ENCODE measurements around the gene TRERF1. TPM values are rescaled to one million over a fixed set of nuclear protein-coding genes. Genes with fewer than 3 reads are reported as not detected.

TRERF1 gene
- total and polyA plus RNA-seq, 2 experiments from 2014 or later, result 6.4 to 8.7 TPM

GRCh38 chr6:42337985-42338743 is 113.6 kb downstream of the TRERF1 start:
- no peak for TF ChIP-seq CTCF (IDR thresholded peaks at IDR 0.05; ENCODE audit: low read depth, low read length)
- DNase-seq (ENCODE audit: low read depth in 1 of 2, low spot score in 1 of 2), result no peak
- no peak overlapping the region for H3K4me3 ChIP-seq
- no peaks in the 10 kb centered on the region for H3K36me3 ChIP-seq
- peaks cover 7% of the 10 kb centered on the region for H3K4me1 ChIP-seq (ENCODE audit: low read depth)
- H3K27ac ChIP-seq, result no peak overlapping the region
- no peaks in the 10 kb centered on the region for H3K9me3 ChIP-seq (ENCODE audit: low read depth)
- H3K27me3 ChIP-seq, result no peaks in the 10 kb centered on the region

GRCh38 chr6:42336431-42336830 is 115.3 kb downstream of the TRERF1 start:
- H3K4me3 ChIP-seq, result no peak overlapping the region
- no peaks in the 10 kb centered on the region for H3K27me3 ChIP-seq
- H3K36me3 ChIP-seq, result no peaks in the 10 kb centered on the region
- H3K9me3 ChIP-seq (ENCODE audit: low read depth), result no peaks in the 10 kb centered on the region
- no peak for TF ChIP-seq CTCF (IDR thresholded peaks at IDR 0.05; ENCODE audit: low read depth, low read length)
- no peak for DNase-seq (ENCODE audit: low read depth in 1 of 2, low spot score in 1 of 2)
- no peak overlapping the region for H3K27ac ChIP-seq
- H3K4me1 ChIP-seq (ENCODE audit: low read depth), result peaks cover 7% of the 10 kb centered on the region

GRCh38 chr6:42335896-42336295 is 115.8 kb downstream of the TRERF1 start:
- DNase-seq (ENCODE audit: low read depth in 1 of 2, low spot score in 1 of 2), result no peak
- H3K27ac ChIP-seq, result no peak overlapping the region
- no peaks in the 10 kb centered on the region for H3K9me3 ChIP-seq (ENCODE audit: low read depth)

DNA sequence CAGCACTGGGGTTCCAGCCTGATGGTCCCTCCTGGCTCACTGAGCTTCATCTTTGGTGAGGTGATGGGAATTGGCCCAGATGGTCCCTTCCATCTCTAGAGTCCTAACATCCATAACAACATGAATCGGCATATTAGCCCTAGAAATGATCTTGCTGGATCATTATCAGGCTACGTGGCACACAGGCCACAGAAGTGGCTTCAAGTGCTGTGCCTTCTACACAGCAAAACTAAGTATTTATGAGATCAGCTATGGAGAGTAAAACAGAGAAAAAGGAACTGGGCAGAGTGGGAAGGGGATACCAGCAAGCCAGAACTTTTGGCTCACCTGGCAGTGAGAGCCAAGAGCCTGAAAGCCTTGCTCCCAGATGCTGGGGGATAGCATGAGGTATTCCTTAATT is 116.9 kb downstream of the TRERF1 start:
- DNase-seq (ENCODE audit: low read depth in 1 of 2, low spot score in 1 of 2), result no peak
- Histone ChIP-seq H3K9me3 (ENCODE audit: low read depth) (no peaks in the 10 kb centered on the region), H3K4me3 (no peak overlapping the region), H3K36me3 (no peaks in the 10 kb centered on the region), H3K27ac (no peak overlapping the region), H3K27me3 (no peaks in the 10 kb centered on the region), H3K4me1 (ENCODE audit: low read depth) (peaks cover 7% of the 10 kb centered on the region)
- TF ChIP-seq CTCF (IDR thresholded peaks at IDR 0.05; ENCODE audit: low read depth, low read length), result no peak

More at GRCh38 chr6:42335896-42336295, 115.8 kb downstream of the TRERF1 start:
- H3K36me3 ChIP-seq, result no peaks in the 10 kb centered on the region
- peaks cover 7% of the 10 kb centered on the region for H3K4me1 ChIP-seq (ENCODE audit: low read depth)
- no peaks in the 10 kb centered on the region for H3K27me3 ChIP-seq
- H3K4me3 ChIP-seq, result no peak overlapping the region
- no peak for TF ChIP-seq CTCF (IDR thresholded peaks at IDR 0.05; ENCODE audit: low read depth, low read length)

- Histone ChIP-seq H3K9me3 (ENCODE audit: low read depth) (no peaks in the 10 kb centered on the region), H3K36me3 (no peaks in the 10 kb centered on the region), H3K4me1 (ENCODE audit: low read depth) (peaks cover 7% of the 10 kb centered on the region), H3K4me3 (no peak overlapping the region), H3K27ac (no peak overlapping the region), H3K27me3 (no peaks in the 10 kb centered on the region)
- TF ChIP-seq CTCF (IDR thresholded peaks at IDR 0.05; ENCODE audit: low read depth, low read length), result no peak
- DNase-seq (ENCODE audit: low read depth in 1 of 2, low spot score in 1 of 2), result no peak
These were observed 118.1 kb downstream of the TRERF1 start for GRCh38 chr6:42333612-42334011.

Measured in cardiac muscle cell (in vitro differentiated cells and primary cell).